Caco-2 (cell line): Measurements from ENCODE around the gene SOX5. TPM values are rescaled to one million over a fixed set of nuclear protein-coding genes. Genes with fewer than 3 reads are reported as not detected.
"Not testable (repeated sequence)": the region's sequence is repeated elsewhere in the genome, so short reads cannot be mapped to it uniquely, and the experiment has no call there.

ENCODE experiments used
- BruUV-seq: library from RNA; stranded (reverse); fragments of 400-500 nt; replicated peaks from 2 replicates; lab custom pipeline; 2021; lab: Mats Ljungman, UMichigan
- CTCF ChIA-PET: fragments of 300-600 bp; sonication (Branson Sonifier 250); formaldehyde crosslinking; loops from one replicate; lab custom pipeline; 2022; ENCODE audit warnings: antibody characterized with exemption; lab: Charles Lee
- POLR2A ChIA-PET: fragments of 300-600 bp; sonication (Branson Sonifier 250); formaldehyde crosslinking; loops from one replicate; lab custom pipeline; 2022; ENCODE audit warnings: antibody characterized with exemption; lab: Charles Lee
- DNase-seq, 2 experiments: peaks; one replicate each; pipeline versions ENCODE4 v3.0.0 to v3.0.0-alpha.2; 2020 to 2022
- H3K27me3 ChIP-seq: replicated peaks from 2 replicates; pipeline ENCODE4 v1.6.0; 2011; ENCODE audit warnings: low read length; ENCODE audit not compliant: control insufficient read depth, insufficient read depth
- H3K36me3 ChIP-seq: 2 replicates; pipeline ENCODE4 v1.5.1; 2011; ENCODE audit warnings: low read length; ENCODE audit not compliant: control insufficient read depth, insufficient read depth
- H3K4me1 ChIP-seq: fragments of 250-450 bp; sonication (Bioruptor Pico); 2 replicates; pipeline ENCODE4 v1.5.1; 2020; ENCODE audit warnings: mild to moderate bottlenecking
- H3K4me3 ChIP-seq: 2 replicates; pipeline ENCODE4 v1.5.1; 2011; ENCODE audit warnings: low read depth, mild to moderate bottlenecking, control low read depth, low read length
- H3K9me3 ChIP-seq: fragments of 250-450 bp; sonication (Bioruptor Pico); 2 replicates; pipeline ENCODE4 v1.5.1; 2020; ENCODE audit warnings: mild to moderate bottlenecking, moderate library complexity
- H3K27ac Mint-ChIP-seq: one replicate; pipeline ENCODE4 v1.8.0; 2022; ENCODE audit warnings: mixed read lengths; ENCODE audit not compliant: unreplicated experiment
- H3K27me3 Mint-ChIP-seq: one replicate; pipeline ENCODE4 v1.8.0; 2022; ENCODE audit warnings: mixed read lengths; ENCODE audit not compliant: insufficient read depth, unreplicated experiment
- H3K36me3 Mint-ChIP-seq: one replicate; pipeline ENCODE4 v1.8.0; 2022; ENCODE audit warnings: mild to moderate bottlenecking, mixed read lengths; ENCODE audit not compliant: insufficient read depth, unreplicated experiment
- H3K4me1 Mint-ChIP-seq: one replicate; pipeline ENCODE4 v1.8.0; 2022; ENCODE audit warnings: low read depth, mixed read lengths; ENCODE audit not compliant: unreplicated experiment
- H3K4me3 Mint-ChIP-seq: one replicate; pipeline ENCODE4 v1.8.0; 2022; ENCODE audit warnings: mild to moderate bottlenecking, moderate library complexity, mixed read lengths; ENCODE audit not compliant: unreplicated experiment
- H3K9me3 Mint-ChIP-seq: one replicate; pipeline ENCODE4 v1.8.0; 2022; ENCODE audit warnings: mixed read lengths; ENCODE audit not compliant: unreplicated experiment
- intact Hi-C: fragments of 100-400 bp; cut with micrococcal nuclease; formaldehyde crosslinking; loops from one replicate; pipeline ENCODE4 v1.10.0; 2022; ENCODE audit not compliant: unreplicated experiment
- total RNA-seq: library from RNA; stranded (reverse); gene quantifications from 2 replicates; pipeline ENCODE4 v1.2.3, GENCODE V29; 2022
- TF ChIP-seq, protein P1 (sequence below), 2 experiments: fragments of 200-600 bp in 1 of 2; IDR thresholded peaks; 1 replicate in 1 of 2; 2 replicates in 1 of 2; pipeline versions ENCODE4 v1.5.1 to v1.8.0; 2011 to 2022; ENCODE audit warnings: antibody characterized with exemption in 1 of 2, control low read depth in 1 of 2, inconsistent platforms in 1 of 2, low read depth in 1 of 2, low read length in 1 of 2, mild to moderate bottlenecking in 1 of 2, moderate library complexity in 1 of 2; ENCODE audit not compliant: insufficient read depth in 1 of 2, severe bottlenecking in 1 of 2, unreplicated experiment in 1 of 2

Gene SOX5
- total RNA-seq, 1 experiment from 2014 or later = 15.4 TPM

DNA sequence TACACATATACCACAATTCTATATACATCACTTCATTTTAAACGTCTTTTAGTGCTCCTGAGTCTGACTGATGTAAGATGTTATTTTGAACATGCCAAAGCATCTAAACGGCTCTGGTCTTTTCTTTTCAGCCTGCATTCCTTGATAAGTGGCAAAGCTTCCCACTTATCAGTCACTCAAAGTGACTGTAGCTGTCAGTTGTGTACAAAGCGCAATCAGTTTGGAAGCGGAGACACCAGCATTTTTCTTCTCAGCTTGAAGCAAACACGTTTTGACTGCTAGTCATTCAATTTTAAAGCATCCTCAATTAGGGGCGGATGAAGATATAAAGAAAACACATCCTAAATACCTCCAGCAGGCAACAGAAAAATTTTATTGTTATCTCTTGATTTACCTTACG, 226.8 kb downstream of the SOX5 start:
- peak in 1 of 2 experiments; percentile 19 for DNase-seq
- Histone ChIP-seq H3K27me3 (no peaks in the 10 kb centered on the region), H3K36me3 (no peaks in the 10 kb centered on the region), H3K4me3 (no peak overlapping the region), H3K9me3 (no peaks in the 10 kb centered on the region), H3K4me1 (peaks cover 6% of the 10 kb centered on the region; the same call in 1 of the 2 replicates)
- Mint-ChIP-seq H3K9me3 (peaks cover 11% of the 10 kb centered on the region), H3K36me3 (no peaks in the 10 kb centered on the region), H3K27ac (no peak overlapping the region), H3K4me1 (peaks cover 14% of the 10 kb centered on the region), H3K27me3 (no peaks in the 10 kb centered on the region), H3K4me3 (peak overlapping the region; percentile 10)
- intact Hi-C loops = loop anchor here (5.0 kb wide), 1 partner anchor 35 kb away; no protein-coding TSS in a partner anchor
- POLR2A ChIA-PET = no interaction called here
- CTCF ChIA-PET = no interaction called here
- TF ChIP-seq, protein P1, sequence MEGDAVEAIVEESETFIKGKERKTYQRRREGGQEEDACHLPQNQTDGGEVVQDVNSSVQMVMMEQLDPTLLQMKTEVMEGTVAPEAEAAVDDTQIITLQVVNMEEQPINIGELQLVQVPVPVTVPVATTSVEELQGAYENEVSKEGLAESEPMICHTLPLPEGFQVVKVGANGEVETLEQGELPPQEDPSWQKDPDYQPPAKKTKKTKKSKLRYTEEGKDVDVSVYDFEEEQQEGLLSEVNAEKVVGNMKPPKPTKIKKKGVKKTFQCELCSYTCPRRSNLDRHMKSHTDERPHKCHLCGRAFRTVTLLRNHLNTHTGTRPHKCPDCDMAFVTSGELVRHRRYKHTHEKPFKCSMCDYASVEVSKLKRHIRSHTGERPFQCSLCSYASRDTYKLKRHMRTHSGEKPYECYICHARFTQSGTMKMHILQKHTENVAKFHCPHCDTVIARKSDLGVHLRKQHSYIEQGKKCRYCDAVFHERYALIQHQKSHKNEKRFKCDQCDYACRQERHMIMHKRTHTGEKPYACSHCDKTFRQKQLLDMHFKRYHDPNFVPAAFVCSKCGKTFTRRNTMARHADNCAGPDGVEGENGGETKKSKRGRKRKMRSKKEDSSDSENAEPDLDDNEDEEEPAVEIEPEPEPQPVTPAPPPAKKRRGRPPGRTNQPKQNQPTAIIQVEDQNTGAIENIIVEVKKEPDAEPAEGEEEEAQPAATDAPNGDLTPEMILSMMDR (IDR thresholded peaks at IDR 0.05; ENCODE audit: insufficient read depth in 1 of 2, low read depth in 1 of 2, low read length in 1 of 2, severe bottlenecking in 1 of 2, unreplicated experiment in 1 of 2) = no peak
- BruUV-seq = no TSS peak

DNA sequence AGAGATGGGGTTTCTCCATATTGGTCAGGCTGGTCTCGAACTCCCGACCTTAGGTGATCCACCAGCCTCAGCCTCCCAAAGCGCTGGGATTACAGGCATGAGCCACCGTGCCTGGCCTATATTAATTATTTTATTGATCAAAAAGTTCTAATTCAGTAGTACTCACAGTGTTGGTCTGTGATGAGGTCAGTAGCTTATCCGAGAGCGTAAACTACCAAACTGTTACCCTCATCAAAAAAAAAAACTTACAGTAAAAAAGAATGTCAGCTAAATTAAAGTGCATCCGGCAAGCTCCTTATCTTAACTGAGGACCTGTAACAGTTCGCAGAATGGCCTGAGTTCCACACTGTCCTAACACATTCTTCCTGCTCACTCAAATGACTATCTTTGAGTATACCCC, 228.2 kb downstream of the SOX5 start:
- H3K27ac Mint-ChIP-seq = no peak overlapping the region
- ChIA-PET CTCF (no interaction called here), POLR2A (no interaction called here)
- no TSS peak for BruUV-seq
- Histone ChIP-seq H3K27me3 (no peaks in the 10 kb centered on the region), H3K36me3 (no peaks in the 10 kb centered on the region), H3K4me1 (peaks cover 6% of the 10 kb centered on the region; the same call in 1 of the 2 replicates), H3K4me3 (no peak overlapping the region), H3K9me3 (no peaks in the 10 kb centered on the region)
- no peak overlapping the region for H3K4me3 Mint-ChIP-seq
- H3K9me3 Mint-ChIP-seq = peaks cover 11% of the 10 kb centered on the region
- TF ChIP-seq, protein P1 (IDR thresholded peaks at IDR 0.05; ENCODE audit: insufficient read depth in 1 of 2, low read depth in 1 of 2, low read length in 1 of 2, severe bottlenecking in 1 of 2, unreplicated experiment in 1 of 2) = no peak
- no peaks in the 10 kb centered on the region for H3K36me3 Mint-ChIP-seq
- no peak for DNase-seq
- intact Hi-C loops = loop anchor here (5.0 kb wide), 1 partner anchor 36 kb away; no protein-coding TSS in a partner anchor
- H3K4me1 Mint-ChIP-seq = peaks cover 14% of the 10 kb centered on the region
- no peaks in the 10 kb centered on the region for H3K27me3 Mint-ChIP-seq

DNA sequence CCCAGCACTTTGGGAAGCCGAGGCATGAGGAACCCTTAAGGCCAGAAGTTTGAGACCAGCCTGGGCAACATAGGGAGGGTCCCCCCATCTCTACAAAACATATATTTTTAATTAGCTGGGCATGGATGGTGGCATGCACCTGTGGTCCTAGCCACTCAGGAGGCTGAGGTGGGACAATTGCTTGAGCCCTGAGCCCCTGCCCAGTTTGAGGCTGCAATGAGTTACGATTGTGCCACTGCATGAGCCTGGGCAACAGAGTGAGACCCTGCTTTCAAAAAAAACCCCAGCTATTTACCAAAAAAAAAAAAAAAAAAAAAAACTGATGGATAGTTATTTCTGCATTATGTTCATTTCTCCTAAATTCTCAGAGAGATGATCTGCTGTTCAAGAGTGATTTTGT, 230.0 kb downstream of the SOX5 start:
- no peaks in the 10 kb centered on the region for H3K36me3 ChIP-seq
- Mint-ChIP-seq H3K4me1 (peaks cover 14% of the 10 kb centered on the region), H3K27ac (no peak overlapping the region), H3K9me3 (peaks cover under 1% of the 10 kb centered on the region), H3K36me3 (no peaks in the 10 kb centered on the region), H3K4me3 (no peak overlapping the region), H3K27me3 (no peaks in the 10 kb centered on the region)
- H3K9me3 ChIP-seq = no peaks in the 10 kb centered on the region
- POLR2A ChIA-PET = no interaction called here
- DNase-seq = no peak
- no TSS peak for BruUV-seq
- TF ChIP-seq, protein P1 (IDR thresholded peaks at IDR 0.05; ENCODE audit: insufficient read depth in 1 of 2, low read depth in 1 of 2, low read length in 1 of 2, severe bottlenecking in 1 of 2, unreplicated experiment in 1 of 2) = no peak
- intact Hi-C loops = no loop called here
- CTCF ChIA-PET = no interaction called here
- H3K4me3 ChIP-seq = no peak overlapping the region
- H3K27me3 ChIP-seq = no peaks in the 10 kb centered on the region
- peaks cover 6% of the 10 kb centered on the region; the same call in 1 of the 2 replicates for H3K4me1 ChIP-seq

DNA sequence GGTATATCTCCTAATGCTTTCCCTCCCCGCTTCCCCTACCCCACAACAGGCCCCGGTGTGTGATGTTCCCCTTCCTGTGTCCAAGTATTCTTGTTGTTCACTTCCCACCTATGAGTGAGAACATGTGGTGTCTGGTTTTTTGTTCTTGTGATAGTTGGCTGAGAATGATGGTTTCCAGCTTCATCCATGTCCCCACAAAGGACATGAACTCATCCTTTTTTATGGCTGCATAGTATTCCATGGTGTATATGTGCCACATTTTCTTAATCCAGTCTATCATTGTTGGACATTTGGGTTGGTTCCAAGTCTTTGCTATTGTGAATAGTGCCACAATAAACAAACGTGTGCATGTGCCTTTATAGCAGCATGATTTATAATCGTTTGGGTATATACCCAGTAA, 239.1 kb downstream of the SOX5 start:
- H3K4me1 Mint-ChIP-seq, intact Hi-C loops, BruUV-seq, H3K27me3 ChIP-seq, H3K4me3 ChIP-seq, POLR2A ChIA-PET, H3K27ac Mint-ChIP-seq, H3K27me3 Mint-ChIP-seq, H3K36me3 Mint-ChIP-seq, H3K4me1 ChIP-seq, H3K9me3 ChIP-seq, H3K9me3 Mint-ChIP-seq, DNase-seq, H3K4me3 Mint-ChIP-seq, CTCF ChIA-PET, H3K36me3 ChIP-seq: not testable (repeated sequence)
